ENCODE measurements around the gene CAMTA1.
A peak's percentile ranks its signal among the peaks of the same experiment; 100 is the strongest.

CAMTA1 gene

GRCh38 chr1:7047866-7048265 is 262.6 kb downstream of the CAMTA1 start:
- DNase-seq, result no peak

GRCh38 chr1:7048395-7048794 is 263.1 kb downstream of the CAMTA1 start:
- no peak for DNase-seq

GRCh38 chr1:7049913-7050625 is 264.8 kb downstream of the CAMTA1 start:
- DNase-seq, result no peak

- DNase-seq, result no peak
These were observed 265.8 kb downstream of the CAMTA1 start for GRCh38 chr1:7050751-7051665.

GRCh38 chr1:7052701-7053100 is 267.4 kb downstream of the CAMTA1 start:
- no peak for DNase-seq

- no peak for DNase-seq
These were observed 275.5 kb downstream of the CAMTA1 start for GRCh38 chr1:7060745-7061144.

- no peak for DNase-seq
These were observed 277.2 kb downstream of the CAMTA1 start for GRCh38 chr1:7062346-7063061.

- no peak for DNase-seq
These were observed 278.7 kb downstream of the CAMTA1 start for GRCh38 chr1:7063981-7064380.

- DNase-seq, result no peak
These were observed 283.3 kb downstream of the CAMTA1 start for GRCh38 chr1:7068552-7068951.

- no peak for DNase-seq
These were observed 284.7 kb downstream of the CAMTA1 start for GRCh38 chr1:7069931-7070330.

- DNase-seq, result peak; percentile 10
These were observed 285.3 kb downstream of the CAMTA1 start for GRCh38 chr1:7070389-7071029.

- no peak for DNase-seq
These were observed 290.9 kb downstream of the CAMTA1 start for GRCh38 chr1:7076117-7076516.

- DNase-seq, result peak; percentile 43
These were observed 291.3 kb downstream of the CAMTA1 start for GRCh38 chr1:7076572-7076971.

- no peak for DNase-seq
These were observed 291.9 kb downstream of the CAMTA1 start for GRCh38 chr1:7077136-7077535.

- DNase-seq, result no peak
These were observed 292.7 kb downstream of the CAMTA1 start for GRCh38 chr1:7077970-7078369.

GRCh38 chr1:7079637-7080036 is 294.4 kb downstream of the CAMTA1 start:
- DNase-seq, result no peak

GRCh38 chr1:7084232-7084894 is 299.1 kb downstream of the CAMTA1 start:
- no peak for DNase-seq

GRCh38 chr1:7085521-7085920 is 300.3 kb downstream of the CAMTA1 start:
- no peak for DNase-seq

- DNase-seq, result no peak
These were observed 300.9 kb downstream of the CAMTA1 start for GRCh38 chr1:7086106-7086505.

- DNase-seq, result no peak
These were observed 302.6 kb downstream of the CAMTA1 start for GRCh38 chr1:7087888-7088287.

GRCh38 chr1:7089497-7089896 is 304.2 kb downstream of the CAMTA1 start:
- no peak for DNase-seq

- no peak for DNase-seq
These were observed 308.0 kb downstream of the CAMTA1 start for GRCh38 chr1:7093297-7093696.
